Cortex of kidney (tissue), 1 donor: ENCODE data around the gene RSRC1.
"Not testable (repeated sequence)": the region's sequence is repeated elsewhere in the genome, so short reads cannot be mapped to it uniquely, and the experiment has no call there.

Experiments
- DNase-seq: peaks from one replicate; lab custom pipeline; 2025; lab: John Stamatoyannopoulos, UW

RSRC1 gene

GRCh38 chr3:158463556-158463955, 353.7 kb downstream of the RSRC1 start:
- no peak for DNase-seq

GRCh38 chr3:158465074-158465473, 355.2 kb downstream of the RSRC1 start:
- no peak for DNase-seq

- no peak for DNase-seq
Observed at GRCh38 chr3:158470944-158471638, 361.2 kb downstream of the RSRC1 start.

- no peak for DNase-seq
Observed at GRCh38 chr3:158471639-158472294, 361.9 kb downstream of the RSRC1 start.

- no peak for DNase-seq
Observed at GRCh38 chr3:158479051-158479450, 369.2 kb downstream of the RSRC1 start.

GRCh38 chr3:158483701-158484235, 373.9 kb downstream of the RSRC1 start:
- DNase-seq = no peak

- no peak for DNase-seq
Observed at GRCh38 chr3:158486200-158486599, 376.3 kb downstream of the RSRC1 start.

- DNase-seq = no peak
Observed at GRCh38 chr3:158488670-158489069, 378.8 kb downstream of the RSRC1 start.

- DNase-seq = no peak
Observed at GRCh38 chr3:158489181-158489580, 379.3 kb downstream of the RSRC1 start.

GRCh38 chr3:158491968-158492367, 382.1 kb downstream of the RSRC1 start:
- DNase-seq = no peak

GRCh38 chr3:158492685-158493084, 382.8 kb downstream of the RSRC1 start:
- no peak for DNase-seq

GRCh38 chr3:158493931-158494330, 384.0 kb downstream of the RSRC1 start:
- DNase-seq = no peak

- DNase-seq = no peak
Observed at GRCh38 chr3:158494673-158495072, 384.8 kb downstream of the RSRC1 start.

- not testable (repeated sequence) for DNase-seq
Observed at GRCh38 chr3:158495398-158495902, 385.6 kb downstream of the RSRC1 start.

GRCh38 chr3:158505117-158505516, 395.2 kb downstream of the RSRC1 start:
- no peak for DNase-seq

GRCh38 chr3:158506456-158506855, 396.6 kb downstream of the RSRC1 start:
- no peak for DNase-seq

- no peak for DNase-seq
Observed at GRCh38 chr3:158508481-158508880, 398.6 kb downstream of the RSRC1 start.

- DNase-seq = no peak
Observed at GRCh38 chr3:158509891-158510290, 400.0 kb downstream of the RSRC1 start.

- DNase-seq = not testable (repeated sequence)
Observed at GRCh38 chr3:158516729-158517128, 406.8 kb downstream of the RSRC1 start.

GRCh38 chr3:158519776-158520175, 409.9 kb downstream of the RSRC1 start:
- DNase-seq = no peak

GRCh38 chr3:158520433-158520832, 410.5 kb downstream of the RSRC1 start:
- DNase-seq = no peak

- no peak for DNase-seq
Observed at GRCh38 chr3:158522221-158523136, 412.6 kb downstream of the RSRC1 start.
